Suprapubic skin (tissue), 4 donors: Measurements from ENCODE around the gene SIL1. TPM values are rescaled to one million over a fixed set of nuclear protein-coding genes. Genes with fewer than 3 reads are reported as not detected.

Experiments used
- DNase-seq, 2 donors: peaks; one replicate each; pipeline ENCODE4 v3.0.0-alpha.2; 2019; ENCODE audit warnings: low spot score in 2 of 2
- H3K27ac ChIP-seq: fragments of 200-600 bp; sonication (generic); one replicate; pipeline ENCODE4 v1.5.1; 2019
- H3K27me3 ChIP-seq: fragments of 200-600 bp; sonication (generic); one replicate; pipeline ENCODE4 v1.5.1; 2019
- H3K36me3 ChIP-seq: fragments of 200-600 bp; sonication (generic); one replicate; pipeline ENCODE4 v1.5.1; 2019
- H3K4me1 ChIP-seq: fragments of 200-600 bp; sonication (generic); one replicate; pipeline ENCODE4 v1.5.1; 2019
- H3K4me3 ChIP-seq: fragments of 200-600 bp; sonication (generic); one replicate; pipeline ENCODE4 v1.5.1; 2019; ENCODE audit warnings: mild to moderate bottlenecking
- H3K9me3 ChIP-seq: fragments of 200-600 bp; sonication (generic); one replicate; pipeline ENCODE4 v1.5.1; 2019
- EP300 ChIP-seq: sonication (generic); formaldehyde crosslinking; IDR thresholded peaks from one replicate; pipeline ENCODE4 v1.6.1; 2017; ENCODE audit warnings: antibody characterized with exemption
- POLR2A ChIP-seq, 2 donors: fragments of 450-650 bp; IDR thresholded peaks; one replicate each; pipeline ENCODE4 v1.6.1; 2017; ENCODE audit warnings: antibody characterized with exemption in 2 of 2, mild to moderate bottlenecking in 2 of 2, moderate library complexity in 2 of 2
- POLR2AphosphoS5 ChIP-seq, 3 donors: sonication (generic); formaldehyde crosslinking; IDR thresholded peaks; one replicate each; pipeline ENCODE4 v1.6.1; 2017; ENCODE audit warnings: antibody characterized with exemption in 3 of 3
- WGBS: methylation state at CpG from one replicate; pipeline ENCODE4 v1.1.5; 2018; 5-methylcytosine and 5-hydroxymethylcytosine counted together
- total RNA-seq, 4 donors: library from RNA; depleted of rRNA; stranded (reverse); fragments of >200 nt; gene quantifications; one replicate each; pipeline ENCODE4 v1.1.0, GENCODE V29; 2016
- TF ChIP-seq, protein P1 (sequence below), 2 donors: fragments of 200-600 bp in 1 of 2; fragments of 450-650 bp in 1 of 2; sonication (generic) in 1 of 2; IDR thresholded peaks; one replicate each; pipeline ENCODE4 v1.5.1; 2016 to 2019; ENCODE audit warnings: antibody characterized with exemption in 2 of 2, mild to moderate bottlenecking in 1 of 2, moderate library complexity in 1 of 2

SIL1 gene
- total RNA-seq, 4 donors from 2014 or later = 38.5 to 54.6 (median 41.7) TPM

DNA sequence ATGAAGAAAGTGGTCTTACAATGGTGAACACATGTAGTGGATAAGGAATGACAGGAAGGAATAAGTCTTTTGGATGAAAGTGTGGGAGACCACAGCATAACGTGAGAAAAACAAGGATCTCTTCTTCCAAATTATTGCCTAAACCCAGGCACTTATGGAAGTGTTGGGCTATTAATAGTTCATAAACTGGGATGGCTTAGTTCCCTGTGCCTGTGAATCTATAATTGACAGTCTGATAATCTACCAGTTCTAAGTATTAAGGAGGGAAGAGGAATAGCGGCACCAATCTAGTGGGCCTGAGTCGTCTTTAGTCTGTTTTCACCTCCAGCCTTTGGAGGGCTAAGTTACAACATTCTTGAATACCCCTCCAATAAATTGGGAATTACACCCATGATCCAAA is 283.8 kb downstream of the SIL1 start:
- Histone ChIP-seq H3K9me3 (no peaks in the 10 kb centered on the region), H3K4me1 (no peaks in the 10 kb centered on the region), H3K36me3 (peaks cover 28% of the 10 kb centered on the region), H3K27me3 (no peaks in the 10 kb centered on the region), H3K27ac (no peak overlapping the region), H3K4me3 (no peak overlapping the region)
- no peak for DNase-seq
- TF ChIP-seq, protein P1, sequence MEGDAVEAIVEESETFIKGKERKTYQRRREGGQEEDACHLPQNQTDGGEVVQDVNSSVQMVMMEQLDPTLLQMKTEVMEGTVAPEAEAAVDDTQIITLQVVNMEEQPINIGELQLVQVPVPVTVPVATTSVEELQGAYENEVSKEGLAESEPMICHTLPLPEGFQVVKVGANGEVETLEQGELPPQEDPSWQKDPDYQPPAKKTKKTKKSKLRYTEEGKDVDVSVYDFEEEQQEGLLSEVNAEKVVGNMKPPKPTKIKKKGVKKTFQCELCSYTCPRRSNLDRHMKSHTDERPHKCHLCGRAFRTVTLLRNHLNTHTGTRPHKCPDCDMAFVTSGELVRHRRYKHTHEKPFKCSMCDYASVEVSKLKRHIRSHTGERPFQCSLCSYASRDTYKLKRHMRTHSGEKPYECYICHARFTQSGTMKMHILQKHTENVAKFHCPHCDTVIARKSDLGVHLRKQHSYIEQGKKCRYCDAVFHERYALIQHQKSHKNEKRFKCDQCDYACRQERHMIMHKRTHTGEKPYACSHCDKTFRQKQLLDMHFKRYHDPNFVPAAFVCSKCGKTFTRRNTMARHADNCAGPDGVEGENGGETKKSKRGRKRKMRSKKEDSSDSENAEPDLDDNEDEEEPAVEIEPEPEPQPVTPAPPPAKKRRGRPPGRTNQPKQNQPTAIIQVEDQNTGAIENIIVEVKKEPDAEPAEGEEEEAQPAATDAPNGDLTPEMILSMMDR (IDR thresholded peaks at IDR 0.05) = no peak
- TF ChIP-seq EP300 (no peak), POLR2A (IDR thresholded peaks at IDR 0.05) (no peak), POLR2AphosphoS5 (IDR thresholded peaks at IDR 0.05) (no peak)
- WGBS = 88% methylated on average over 3 of the region's 3 CpGs

DNA sequence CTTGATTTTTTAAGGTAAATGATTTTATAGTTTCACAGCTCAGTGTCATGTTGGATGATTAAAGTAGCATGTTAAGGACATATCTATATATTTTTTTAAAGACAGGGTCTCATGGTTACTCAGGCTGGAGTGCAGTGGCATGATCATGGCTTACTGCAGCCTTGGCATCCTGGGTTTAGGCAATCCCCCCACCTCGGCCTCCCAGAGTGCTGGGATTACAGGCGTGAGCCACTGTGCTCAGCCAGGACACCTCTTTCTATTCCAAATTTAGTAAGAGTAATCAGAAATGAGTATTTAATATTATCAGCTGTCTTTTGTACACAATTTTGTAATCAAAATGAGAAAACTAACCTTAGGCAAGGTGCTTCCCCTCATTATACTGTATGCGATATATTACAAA is 284.4 kb downstream of the SIL1 start:
- WGBS = 97% methylated on average over 3 of the region's 3 CpGs
- no peak for DNase-seq
- TF ChIP-seq POLR2AphosphoS5 (IDR thresholded peaks at IDR 0.05) = no peak
- TF ChIP-seq POLR2A (IDR thresholded peaks at IDR 0.05) = no peak
- TF ChIP-seq, protein P1 (IDR thresholded peaks at IDR 0.05) = no peak
- TF ChIP-seq EP300 = no peak
- Histone ChIP-seq H3K27ac (no peak overlapping the region), H3K4me1 (no peaks in the 10 kb centered on the region), H3K36me3 (peaks cover 27% of the 10 kb centered on the region), H3K9me3 (no peaks in the 10 kb centered on the region), H3K27me3 (no peaks in the 10 kb centered on the region), H3K4me3 (no peak overlapping the region)

DNA sequence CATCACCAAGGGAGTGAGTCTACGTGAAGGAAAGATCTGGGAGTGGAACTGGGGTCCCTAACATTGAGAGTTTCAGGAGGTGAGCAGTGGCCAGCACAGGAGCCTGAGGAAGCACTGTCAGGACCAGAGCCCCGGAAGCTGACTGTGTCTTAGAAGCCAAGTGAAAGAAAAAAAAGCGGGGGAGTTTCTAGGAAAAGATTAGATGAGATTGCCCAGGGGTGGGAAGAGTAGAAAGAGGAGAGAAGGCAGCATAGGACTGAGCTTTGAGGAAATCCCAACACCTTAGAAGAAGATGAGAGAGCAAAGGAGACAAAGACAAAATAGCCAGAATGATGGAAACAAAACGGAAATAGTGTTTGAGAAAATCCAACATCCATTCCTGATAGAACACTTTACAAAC is 286.1 kb downstream of the SIL1 start:
- H3K4me1 ChIP-seq = no peaks in the 10 kb centered on the region
- no peak overlapping the region for H3K27ac ChIP-seq
- no peaks in the 10 kb centered on the region for H3K9me3 ChIP-seq
- no peaks in the 10 kb centered on the region for H3K27me3 ChIP-seq
- no peak overlapping the region for H3K4me3 ChIP-seq
- peaks cover 25% of the 10 kb centered on the region for H3K36me3 ChIP-seq
- no peak for TF ChIP-seq POLR2AphosphoS5 (IDR thresholded peaks at IDR 0.05)
- TF ChIP-seq, protein P1 (IDR thresholded peaks at IDR 0.05) = no peak
- TF ChIP-seq POLR2A (IDR thresholded peaks at IDR 0.05) = no peak
- no peak for TF ChIP-seq EP300
- no peak for DNase-seq
- 88% methylated on average over 4 of the region's 4 CpGs for WGBS

DNA sequence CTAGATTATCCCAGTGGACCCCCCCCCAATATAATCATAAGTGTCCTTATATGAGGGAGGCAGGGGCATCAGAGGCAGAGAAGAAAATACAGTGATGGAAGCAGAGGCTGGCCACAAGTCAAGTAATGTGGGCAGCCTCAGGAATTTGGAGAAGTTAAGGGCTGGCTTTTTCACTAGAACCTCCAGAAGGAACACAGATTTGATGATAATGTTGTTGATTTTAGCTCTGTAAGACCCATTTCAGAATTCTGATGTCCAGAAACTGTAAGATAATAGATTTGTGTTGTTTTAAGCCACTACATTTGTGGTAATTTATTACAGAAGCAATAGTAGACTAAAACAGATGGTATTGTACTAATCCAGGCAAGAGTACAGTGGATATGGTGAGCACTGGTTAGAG is 286.7 kb downstream of the SIL1 start:
- H3K9me3 ChIP-seq = no peaks in the 10 kb centered on the region
- TF ChIP-seq, protein P1 (IDR thresholded peaks at IDR 0.05) = no peak
- TF ChIP-seq POLR2A (IDR thresholded peaks at IDR 0.05) (no peak), EP300 (no peak), POLR2AphosphoS5 (IDR thresholded peaks at IDR 0.05) (no peak)

DNA sequence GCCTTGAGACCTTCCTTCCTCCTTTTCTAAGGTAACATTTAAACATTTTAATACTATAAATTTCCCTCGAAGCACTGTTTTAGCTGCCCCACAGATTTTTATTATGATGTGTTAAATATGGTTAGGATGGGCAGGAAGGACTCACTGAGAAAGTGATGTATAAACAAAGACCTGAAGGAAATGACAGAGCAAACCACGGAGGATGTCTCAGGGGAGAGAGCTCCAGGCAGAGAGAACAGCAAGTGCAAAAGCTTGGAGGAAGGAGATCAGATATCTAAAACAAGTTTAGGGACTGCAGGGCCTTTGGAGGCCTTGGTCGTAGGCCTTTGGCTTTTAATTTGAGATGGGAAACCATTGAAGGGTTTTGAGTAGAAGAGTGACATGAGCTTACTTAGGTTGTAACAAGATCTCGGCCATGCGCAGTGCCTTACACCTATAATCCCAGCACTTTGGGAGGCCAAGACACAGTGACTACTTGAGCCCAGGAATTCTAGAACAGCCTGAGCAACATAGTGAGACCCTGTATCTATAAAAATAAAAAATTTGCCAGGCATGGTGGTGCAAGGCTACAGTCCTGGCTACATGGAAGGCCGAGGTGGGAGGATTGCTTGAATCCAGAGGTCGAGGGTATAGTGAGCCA is 287.5 kb downstream of the SIL1 start:
- H3K36me3 ChIP-seq = peaks cover 25% of the 10 kb centered on the region
- WGBS = 92% methylated on average over 7 of the region's 7 CpGs
- TF ChIP-seq POLR2A (IDR thresholded peaks at IDR 0.05) (no peak), POLR2AphosphoS5 (IDR thresholded peaks at IDR 0.05) (no peak), EP300 (no peak)
- TF ChIP-seq, protein P1 (IDR thresholded peaks at IDR 0.05) = no peak

More for the DNA sequence above, 286.7 kb downstream of the SIL1 start:
- DNase-seq = no peak
- Histone ChIP-seq H3K4me3 (no peak overlapping the region), H3K36me3 (peaks cover 24% of the 10 kb centered on the region), H3K4me1 (no peaks in the 10 kb centered on the region), H3K27me3 (no peaks in the 10 kb centered on the region), H3K27ac (no peak overlapping the region)

More for the DNA sequence above, 287.5 kb downstream of the SIL1 start:
- no peak overlapping the region for H3K27ac ChIP-seq
- no peaks in the 10 kb centered on the region for H3K9me3 ChIP-seq
- no peak for DNase-seq
- H3K4me1 ChIP-seq = no peaks in the 10 kb centered on the region
- no peaks in the 10 kb centered on the region for H3K27me3 ChIP-seq
- H3K4me3 ChIP-seq = no peak overlapping the region
